NCI-H2196 treated with DMSO at 0.1 percent for 48 hours (cell line): ENCODE results near the gene ACADVL.

Experiments
- DNase-seq: peaks from one replicate; lab custom pipeline; 2025; ENCODE audit not compliant: unreplicated experiment; lab: John Stamatoyannopoulos, UW

The ACADVL gene

DNA sequence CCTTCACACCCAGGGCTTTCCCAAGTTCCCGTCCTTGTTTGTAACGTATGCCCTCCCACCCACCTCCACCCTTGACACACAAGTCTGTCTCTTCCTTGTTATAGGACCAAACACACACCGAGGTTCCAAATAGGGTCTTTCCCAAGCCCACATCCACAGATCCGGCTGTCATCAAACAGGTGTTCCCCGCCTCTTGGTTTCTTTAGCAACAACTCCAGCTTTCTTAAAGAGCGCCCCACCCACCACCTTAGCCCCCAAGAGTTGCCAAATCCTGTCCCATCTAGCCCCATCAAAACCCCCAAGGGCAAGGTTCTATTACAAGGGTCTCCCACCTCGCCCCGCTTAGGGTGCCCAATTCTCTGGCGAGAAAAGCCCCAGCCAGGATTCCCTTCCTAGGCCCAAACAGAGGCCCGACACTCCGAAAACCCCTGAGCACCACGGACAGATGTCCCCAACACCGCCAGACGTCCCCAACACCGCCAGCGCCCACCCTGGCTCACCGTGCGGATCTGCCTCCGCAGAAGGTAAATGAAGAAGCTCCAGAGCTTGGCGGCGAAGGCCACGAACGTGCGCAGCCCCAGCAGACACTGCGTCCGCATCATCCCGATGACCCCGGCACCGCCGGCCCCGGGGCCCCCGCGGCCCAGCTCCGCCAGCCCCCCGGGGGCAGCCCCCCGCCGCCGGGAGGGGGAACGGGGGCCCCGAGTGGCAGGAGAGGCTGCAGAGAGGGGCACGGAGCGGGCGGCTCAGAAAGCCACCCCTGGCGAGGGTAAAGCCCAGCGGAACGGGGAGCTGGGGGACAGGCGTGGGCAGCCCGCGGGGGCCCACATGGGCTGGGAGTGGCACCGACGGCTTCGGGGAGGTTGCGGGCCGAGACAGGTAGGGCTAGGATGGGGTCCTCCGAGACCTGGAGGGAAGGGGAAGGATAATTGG lies 31.2 kb downstream of the ACADVL start:
- no peak for DNase-seq

DNA sequence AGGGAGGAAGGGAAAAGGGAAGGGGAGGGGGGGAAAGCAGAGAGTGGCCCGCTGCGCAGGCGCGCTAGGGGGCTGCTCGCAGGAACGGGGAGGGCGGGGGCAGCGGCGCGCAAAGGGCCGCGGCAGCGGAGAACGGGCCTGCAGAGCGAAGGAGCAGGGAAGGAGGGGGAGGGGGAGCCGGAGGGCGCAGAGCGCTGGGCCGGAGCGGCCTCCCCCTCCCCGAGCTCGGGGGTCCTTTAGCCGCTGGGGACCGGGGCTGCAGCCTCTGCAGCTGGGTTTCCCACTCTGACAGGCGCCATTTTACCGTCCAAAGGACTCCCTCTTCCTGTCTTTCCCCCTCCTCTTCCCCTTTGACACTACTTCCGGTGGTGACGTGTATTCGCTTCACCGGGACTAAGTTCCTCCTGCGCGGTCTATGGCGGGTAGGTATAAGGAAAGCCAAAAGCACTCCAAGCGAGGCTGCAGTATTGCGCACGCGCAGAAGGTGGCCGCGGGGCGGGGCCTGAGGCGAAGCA lies 32.0 kb downstream of the ACADVL start, which contains the start of gene CTDNEP1:
Gene CTDNEP1, minus strand, starts transcription at position 74 of the 515 bp plus-strand sequence. CDS start 438 bp downstream, outside the sequence.
- DNase-seq: peak; percentile 80

GRCh38 chr17:7252176-7253043 lies 32.7 kb downstream of the ACADVL start, which contains the start of gene ELP5:
Gene ELP5, plus strand, starts transcription at chr17:7252215. Its CDS starts 336 bp downstream, at chr17:7252551.
- peak; percentile 58 for DNase-seq

GRCh38 chr17:7253082-7253481 lies 33.3 kb downstream of the ACADVL start:
- no peak for DNase-seq

- no peak for DNase-seq
Observed at GRCh38 chr17:7254511-7254910, 34.8 kb downstream of the ACADVL start.

- no peak for DNase-seq
Observed at GRCh38 chr17:7256766-7257456, 37.2 kb downstream of the ACADVL start.

DNA sequence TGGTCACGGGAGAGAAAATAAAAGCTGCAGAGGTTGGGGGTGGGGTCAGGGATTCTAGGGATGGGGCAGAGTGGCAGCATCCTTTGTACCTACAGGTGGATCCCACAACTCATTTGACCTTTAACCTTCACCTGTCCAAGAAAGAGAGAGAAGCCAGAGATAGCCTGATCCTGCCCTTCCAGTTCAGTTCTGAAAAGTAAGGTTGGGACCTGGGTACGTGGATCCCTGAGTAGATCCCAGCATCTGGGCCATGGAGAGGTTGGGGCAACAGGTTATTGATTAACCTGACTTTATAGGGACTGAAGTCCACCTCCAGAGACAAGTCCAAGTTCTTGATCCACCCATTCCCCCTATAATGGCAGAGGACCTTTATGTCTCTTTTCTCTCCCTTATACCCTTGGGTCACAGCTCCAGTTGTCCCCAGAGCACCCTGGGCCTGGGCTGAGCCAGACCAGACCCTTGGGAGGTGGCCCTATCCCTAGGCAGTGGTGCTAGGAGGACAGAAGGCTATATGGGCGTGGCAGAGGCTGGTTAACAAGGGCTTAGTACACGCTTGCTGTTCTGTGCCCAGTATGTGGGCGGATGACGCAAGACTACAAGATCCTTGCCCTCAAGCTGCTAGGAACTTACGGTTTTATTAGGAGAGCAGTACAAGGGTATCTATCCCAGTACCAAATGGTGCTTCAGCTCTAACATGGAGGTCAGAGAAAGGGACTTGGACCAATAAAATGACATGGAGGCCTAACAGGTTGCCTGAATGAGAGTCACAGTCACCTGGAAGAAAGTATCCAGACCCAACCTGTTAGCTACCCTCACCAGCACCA lies 39.2 kb downstream of the ACADVL start:
- DNase-seq: no peak

- DNase-seq: no peak
Observed at GRCh38 chr17:7259555-7259889, 39.8 kb downstream of the ACADVL start.

- no peak for DNase-seq
Observed at GRCh38 chr17:7260151-7260550, 40.4 kb downstream of the ACADVL start.

DNA sequence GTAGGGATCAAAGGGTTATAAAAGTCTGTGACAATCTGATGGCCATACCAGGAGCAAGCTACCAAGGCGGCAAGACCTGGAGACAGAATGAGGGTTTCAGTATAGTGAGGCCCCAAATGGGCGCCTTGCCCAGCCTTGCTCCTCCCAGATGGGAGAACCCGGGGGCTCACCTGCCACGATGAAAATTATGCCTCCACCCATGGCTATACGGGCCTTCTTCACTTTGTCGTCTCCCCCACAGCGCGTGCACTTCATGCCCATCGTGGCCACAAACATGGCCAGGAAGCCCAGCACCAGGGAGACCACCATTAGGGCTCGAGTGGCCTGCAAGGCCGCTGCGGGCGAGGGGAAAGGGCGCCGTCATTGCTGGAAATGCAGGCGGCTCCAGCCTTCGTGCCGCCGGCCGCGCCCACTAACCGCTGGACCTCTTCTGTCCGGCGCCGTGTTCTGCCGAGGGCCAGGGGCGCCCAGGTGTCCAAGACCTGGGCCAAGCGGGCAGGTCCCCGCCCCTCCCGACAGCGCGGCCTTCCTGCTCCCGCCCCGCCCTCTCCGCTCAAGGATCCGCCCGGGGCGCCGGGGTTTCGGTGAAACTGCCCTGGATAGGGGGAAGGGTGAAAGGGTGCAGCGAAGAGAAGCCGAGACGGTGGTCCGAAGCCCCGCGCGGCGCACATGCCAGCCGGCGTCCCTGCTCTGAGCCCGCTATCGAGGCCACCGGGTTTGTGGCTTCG lies 41.1 kb downstream of the ACADVL start:
- DNase-seq: no peak

DNA sequence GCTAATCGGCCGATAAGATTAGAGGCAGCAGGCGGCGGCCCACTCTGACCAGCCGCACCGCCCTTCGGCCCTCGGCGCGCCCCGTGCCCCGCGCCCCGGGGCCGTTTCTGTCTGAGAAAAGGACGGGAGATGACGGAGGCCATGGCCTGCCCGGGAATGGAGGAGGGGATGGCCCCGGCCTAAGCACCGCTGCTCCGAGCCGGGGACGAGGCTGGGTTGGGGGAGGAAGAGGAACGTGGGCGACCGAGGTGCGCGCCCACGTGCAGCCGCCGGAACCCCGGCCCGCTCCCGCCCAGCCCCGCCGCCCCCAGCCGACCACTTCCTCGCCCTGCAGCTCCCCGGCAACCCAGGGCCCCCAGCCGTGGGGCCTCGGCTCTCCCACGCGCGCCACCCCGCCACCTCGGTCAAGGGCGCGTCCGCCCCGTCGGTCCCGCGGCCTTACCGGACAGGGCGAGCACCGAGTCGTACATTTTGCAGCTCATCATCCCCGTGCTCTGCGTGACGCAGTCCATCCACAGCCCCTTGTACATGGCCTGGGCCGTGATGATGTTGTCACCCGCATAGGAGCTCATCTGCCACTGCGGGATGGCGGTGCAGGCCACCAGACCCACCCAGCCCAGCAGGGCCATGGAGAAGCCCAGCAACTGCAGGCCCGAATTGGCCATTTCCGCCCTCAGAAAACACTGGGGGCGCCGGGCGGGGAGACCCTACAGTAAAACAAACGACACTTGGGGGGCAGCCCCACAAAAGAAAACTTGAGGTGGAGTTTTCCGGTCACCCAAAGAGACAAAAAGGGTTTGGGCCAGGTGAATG lies 41.8 kb downstream of the ACADVL start:
- DNase-seq: no peak

DNA sequence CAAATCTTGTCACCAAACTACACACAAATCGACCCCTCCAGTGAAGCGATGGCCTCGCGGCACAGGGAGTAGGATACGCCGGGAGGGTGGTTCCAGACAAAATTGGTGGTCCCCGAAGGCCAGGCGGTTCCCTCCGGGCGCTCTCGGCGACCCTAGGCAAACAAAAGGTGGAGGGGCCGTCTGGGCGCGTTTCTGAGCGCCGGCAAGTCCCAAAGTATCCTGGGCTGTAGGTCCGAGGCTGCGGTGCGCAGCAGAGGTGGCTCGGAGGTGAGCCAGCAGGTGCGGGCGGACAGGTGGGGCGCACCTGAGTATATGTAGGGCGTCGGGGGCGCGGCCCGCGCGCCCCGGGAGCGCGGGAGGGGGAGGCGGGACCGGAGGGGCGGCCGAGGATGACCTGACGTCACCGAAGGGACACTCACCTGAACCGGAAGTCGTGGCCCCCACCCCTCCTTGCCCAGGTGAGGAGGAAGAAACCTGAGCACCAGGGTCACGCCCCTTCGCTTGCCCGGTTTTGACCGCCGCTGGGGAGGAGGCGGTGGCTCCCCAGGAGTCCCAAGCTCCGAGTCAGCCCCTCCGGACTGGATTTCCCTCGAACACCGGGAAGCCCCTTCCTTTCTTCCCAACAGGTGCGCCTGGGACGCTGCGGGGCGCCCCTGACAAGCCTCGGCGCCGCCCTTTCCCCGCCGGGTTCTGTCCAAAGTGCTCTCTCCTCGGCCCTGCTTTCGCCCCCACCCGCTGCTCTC lies 42.6 kb downstream of the ACADVL start, which contains the start of gene CLDN7:
Gene CLDN7, minus strand, starts transcription at position 287 of the 743 bp plus-strand sequence. CDS start 435 bp downstream, outside the sequence.
- DNase-seq: peak; percentile 53

- DNase-seq: peak; percentile 10
Observed at GRCh38 chr17:7262935-7263800, 43.4 kb downstream of the ACADVL start.

- DNase-seq: no peak
Observed at GRCh38 chr17:7263801-7264078, 44.0 kb downstream of the ACADVL start.

GRCh38 chr17:7266784-7267183 lies 47.0 kb downstream of the ACADVL start:
- DNase-seq: no peak
